ENCODE results near the gene CRKL.

DNA sequence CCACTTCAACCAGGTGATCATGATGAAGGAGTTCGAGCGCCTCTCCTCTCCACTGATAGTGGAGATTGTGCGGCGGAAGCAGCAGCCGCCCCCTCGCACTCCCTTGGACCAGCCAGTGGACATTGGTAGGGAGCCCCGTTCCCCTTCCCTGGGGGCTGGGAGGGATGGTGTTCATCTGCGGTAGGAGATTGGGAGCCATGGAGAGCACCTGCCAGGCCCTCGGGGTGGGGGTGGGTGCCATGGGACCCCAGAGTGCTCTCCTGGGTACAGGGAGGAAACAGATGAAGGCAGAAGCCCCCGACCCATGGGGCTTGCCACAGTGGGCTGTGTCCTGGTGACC, 77.7 kb downstream of the CRKL start:
- TF ChIP-seq, protein P1, sequence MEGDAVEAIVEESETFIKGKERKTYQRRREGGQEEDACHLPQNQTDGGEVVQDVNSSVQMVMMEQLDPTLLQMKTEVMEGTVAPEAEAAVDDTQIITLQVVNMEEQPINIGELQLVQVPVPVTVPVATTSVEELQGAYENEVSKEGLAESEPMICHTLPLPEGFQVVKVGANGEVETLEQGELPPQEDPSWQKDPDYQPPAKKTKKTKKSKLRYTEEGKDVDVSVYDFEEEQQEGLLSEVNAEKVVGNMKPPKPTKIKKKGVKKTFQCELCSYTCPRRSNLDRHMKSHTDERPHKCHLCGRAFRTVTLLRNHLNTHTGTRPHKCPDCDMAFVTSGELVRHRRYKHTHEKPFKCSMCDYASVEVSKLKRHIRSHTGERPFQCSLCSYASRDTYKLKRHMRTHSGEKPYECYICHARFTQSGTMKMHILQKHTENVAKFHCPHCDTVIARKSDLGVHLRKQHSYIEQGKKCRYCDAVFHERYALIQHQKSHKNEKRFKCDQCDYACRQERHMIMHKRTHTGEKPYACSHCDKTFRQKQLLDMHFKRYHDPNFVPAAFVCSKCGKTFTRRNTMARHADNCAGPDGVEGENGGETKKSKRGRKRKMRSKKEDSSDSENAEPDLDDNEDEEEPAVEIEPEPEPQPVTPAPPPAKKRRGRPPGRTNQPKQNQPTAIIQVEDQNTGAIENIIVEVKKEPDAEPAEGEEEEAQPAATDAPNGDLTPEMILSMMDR (conservative IDR thresholded peaks at IDR 0.05; ENCODE audit: low read length), result no peak
- TF ChIP-seq EZH2phosphoT487 (IDR thresholded peaks at IDR 0.05; ENCODE audit: borderline replicate concordance, low read depth, low read length), result no peak
